Measurements from ENCODE around the gene GPR137. TPM values are rescaled to one million over a fixed set of nuclear protein-coding genes. Genes with fewer than 3 reads are reported as not detected.

The GPR137 gene
- total and polyA plus RNA-seq, 9 of the 15 experiments (the other 6 are each of a cell fraction or from before 2014, with no cell fraction given) = 0.32 to 26.7 (median 10.7) TPM

DNA sequence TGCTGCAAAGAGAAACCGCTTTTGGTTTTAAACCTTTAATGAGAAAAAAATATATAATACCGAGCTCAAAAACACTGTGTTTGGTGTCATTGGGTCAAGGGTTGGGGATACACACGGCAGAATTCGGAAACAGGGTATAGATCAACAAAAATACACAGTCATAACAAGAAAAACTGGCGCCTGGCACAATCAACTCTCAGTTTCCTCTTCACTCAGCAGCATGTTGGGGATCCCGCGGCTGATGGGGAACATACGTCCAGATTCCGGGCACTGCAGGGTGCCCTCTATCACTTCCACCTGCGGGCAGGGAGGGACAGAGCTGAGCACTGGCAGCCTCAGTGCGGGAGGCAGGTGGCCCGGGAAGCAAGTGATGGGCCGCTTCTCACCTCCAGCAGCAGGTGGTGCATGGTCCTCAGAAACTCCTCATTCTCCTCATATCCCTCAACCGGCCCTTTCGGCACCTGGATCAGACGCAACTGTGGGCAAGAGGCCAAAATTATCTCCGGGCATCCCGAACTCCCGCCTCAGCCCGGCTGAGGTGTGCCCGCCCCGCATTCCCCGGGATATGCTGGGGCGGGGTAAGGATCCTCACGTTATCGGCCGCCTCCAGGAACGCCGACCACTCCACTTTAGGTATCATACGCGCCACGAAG, 31.1 kb downstream of the GPR137 start (continued):
- TF ChIP-seq DNMT1 (IDR thresholded peaks at IDR 0.05) = peak; percentile 95; the same call in 1 of the 2 replicates
- TF ChIP-seq FUS (optimal IDR thresholded peaks at IDR 0.05; ENCODE audit: low read depth, low read length) = no peak
- TF ChIP-seq RFX5 (IDR thresholded peaks at IDR 0.05; ENCODE audit: low read depth, low read length) = no peak
- peak; percentile 89; the same call in 1 of the 2 replicates for TF ChIP-seq KAT7 (CRISPR knock-in tag; IDR thresholded peaks at IDR 0.05; ENCODE audit: borderline replicate concordance)
- TF ChIP-seq MIER1 (IDR thresholded peaks at IDR 0.05; ENCODE audit: low read depth) = 0 out of 2 replicates have a peak, but pooled peaks have one; percentile 15
- no peak for TF ChIP-seq U2AF2 (optimal IDR thresholded peaks at IDR 0.05; ENCODE audit: low read depth, low read length)
- TF ChIP-seq PHF8 (IDR thresholded peaks at IDR 0.05; ENCODE audit: borderline replicate concordance, low read length) = no peak
- no peak for TF ChIP-seq ZNF699 (CRISPR knock-in tag; IDR thresholded peaks at IDR 0.05; ENCODE audit: insufficient replicate concordance)
- TF ChIP-seq BCOR (IDR thresholded peaks at IDR 0.05) = peak; percentile 11; the same call in 1 of the 2 replicates
- TF ChIP-seq, protein P1, sequence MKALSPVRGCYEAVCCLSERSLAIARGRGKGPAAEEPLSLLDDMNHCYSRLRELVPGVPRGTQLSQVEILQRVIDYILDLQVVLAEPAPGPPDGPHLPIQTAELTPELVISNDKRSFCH (CRISPR knock-in tag; IDR thresholded peaks at IDR 0.05) = no peak
- TF ChIP-seq, protein P1 (tag; IDR thresholded peaks at IDR 0.05) = 0 out of 2 replicates have a peak, but pooled peaks have one; percentile 20
- TF ChIP-seq NR2C2 (CRISPR knock-in tag; IDR thresholded peaks at IDR 0.05) = no peak
- no peak for TF ChIP-seq NR2C2 (tag; IDR thresholded peaks at IDR 0.05)
- TF ChIP-seq TFAP4 (CRISPR knock-in tag; IDR thresholded peaks at IDR 0.05; ENCODE audit: borderline replicate concordance) = peak; percentile 51; the same call in 1 of the 2 replicates
- no peak for TF ChIP-seq CBFA2T2 (conservative IDR thresholded peaks at IDR 0.05)
- TF ChIP-seq, protein P2, sequence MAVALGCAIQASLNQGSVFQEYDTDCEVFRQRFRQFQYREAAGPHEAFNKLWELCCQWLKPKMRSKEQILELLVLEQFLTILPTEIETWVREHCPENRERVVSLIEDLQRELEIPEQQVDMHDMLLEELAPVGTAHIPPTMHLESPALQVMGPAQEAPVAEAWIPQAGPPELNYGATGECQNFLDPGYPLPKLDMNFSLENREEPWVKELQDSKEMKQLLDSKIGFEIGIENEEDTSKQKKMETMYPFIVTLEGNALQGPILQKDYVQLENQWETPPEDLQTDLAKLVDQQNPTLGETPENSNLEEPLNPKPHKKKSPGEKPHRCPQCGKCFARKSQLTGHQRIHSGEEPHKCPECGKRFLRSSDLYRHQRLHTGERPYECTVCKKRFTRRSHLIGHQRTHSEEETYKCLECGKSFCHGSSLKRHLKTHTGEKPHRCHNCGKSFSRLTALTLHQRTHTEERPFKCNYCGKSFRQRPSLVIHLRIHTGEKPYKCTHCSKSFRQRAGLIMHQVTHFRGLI (CRISPR knock-in tag; IDR thresholded peaks at IDR 0.05) = no peak
- TF ChIP-seq GATA2 (CRISPR knock-in tag; IDR thresholded peaks at IDR 0.05) = no peak
- no peak for TF ChIP-seq HNRNPL (IDR thresholded peaks at IDR 0.05; ENCODE audit: low read depth, low read length)
- TF ChIP-seq HCFC1 (IDR thresholded peaks at IDR 0.05; ENCODE audit: low read depth, low read length) = no peak
- TF ChIP-seq ZNF592 (IDR thresholded peaks at IDR 0.05) = peak; percentile 34; the same call in 1 of the 2 replicates
